GM12872 (cell line): ENCODE measurements around the gene SULT2B1.

Source experiments
- TF ChIP-seq, protein P1 (sequence below): IDR thresholded peaks from 3 replicates; pipeline ENCODE4 v1.5.1; 2011; ENCODE audit warnings: low read depth, mild to moderate bottlenecking, low read length, moderate library complexity; ENCODE audit not compliant: insufficient read depth

Gene SULT2B1

DNA sequence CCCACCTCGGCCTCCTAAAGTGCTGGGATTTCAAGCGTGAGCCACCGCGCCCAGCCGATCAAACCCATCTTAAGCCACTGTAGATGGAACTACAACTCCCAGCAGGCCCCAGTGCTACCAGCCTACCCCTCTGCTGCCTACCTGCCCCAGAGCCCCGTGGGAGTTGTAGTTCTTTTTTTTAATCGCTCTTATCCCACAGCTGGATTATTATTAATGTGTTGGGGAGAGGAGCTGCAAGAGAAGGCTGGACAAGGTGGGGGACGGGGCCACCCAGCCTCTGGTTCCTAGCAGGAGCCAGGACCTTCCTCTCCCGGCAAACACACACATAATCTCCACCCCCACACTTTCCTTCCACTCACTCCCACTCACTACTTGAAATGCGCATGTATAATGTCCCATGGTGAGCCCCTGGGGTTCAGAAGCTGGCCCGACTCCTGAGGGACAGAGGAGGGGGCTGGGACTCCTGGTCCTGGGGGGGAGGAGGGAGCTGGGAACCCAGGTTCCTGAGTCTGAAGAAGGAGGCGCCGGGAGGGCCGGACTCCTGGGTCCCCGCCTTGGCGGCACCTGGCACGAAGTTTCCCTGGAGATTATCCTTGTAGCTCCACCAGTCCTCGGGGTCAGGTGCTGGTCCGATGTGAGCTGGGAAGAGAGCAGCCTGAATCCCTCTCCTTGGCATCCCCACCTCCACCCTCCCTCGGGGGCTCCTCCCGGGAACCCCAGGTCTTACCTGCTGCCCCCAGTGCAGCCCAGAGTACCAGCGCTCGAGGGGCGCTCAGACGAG is 93.1 kb downstream of the SULT2B1 start:
- TF ChIP-seq, protein P1, sequence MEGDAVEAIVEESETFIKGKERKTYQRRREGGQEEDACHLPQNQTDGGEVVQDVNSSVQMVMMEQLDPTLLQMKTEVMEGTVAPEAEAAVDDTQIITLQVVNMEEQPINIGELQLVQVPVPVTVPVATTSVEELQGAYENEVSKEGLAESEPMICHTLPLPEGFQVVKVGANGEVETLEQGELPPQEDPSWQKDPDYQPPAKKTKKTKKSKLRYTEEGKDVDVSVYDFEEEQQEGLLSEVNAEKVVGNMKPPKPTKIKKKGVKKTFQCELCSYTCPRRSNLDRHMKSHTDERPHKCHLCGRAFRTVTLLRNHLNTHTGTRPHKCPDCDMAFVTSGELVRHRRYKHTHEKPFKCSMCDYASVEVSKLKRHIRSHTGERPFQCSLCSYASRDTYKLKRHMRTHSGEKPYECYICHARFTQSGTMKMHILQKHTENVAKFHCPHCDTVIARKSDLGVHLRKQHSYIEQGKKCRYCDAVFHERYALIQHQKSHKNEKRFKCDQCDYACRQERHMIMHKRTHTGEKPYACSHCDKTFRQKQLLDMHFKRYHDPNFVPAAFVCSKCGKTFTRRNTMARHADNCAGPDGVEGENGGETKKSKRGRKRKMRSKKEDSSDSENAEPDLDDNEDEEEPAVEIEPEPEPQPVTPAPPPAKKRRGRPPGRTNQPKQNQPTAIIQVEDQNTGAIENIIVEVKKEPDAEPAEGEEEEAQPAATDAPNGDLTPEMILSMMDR, result no peak

DNA sequence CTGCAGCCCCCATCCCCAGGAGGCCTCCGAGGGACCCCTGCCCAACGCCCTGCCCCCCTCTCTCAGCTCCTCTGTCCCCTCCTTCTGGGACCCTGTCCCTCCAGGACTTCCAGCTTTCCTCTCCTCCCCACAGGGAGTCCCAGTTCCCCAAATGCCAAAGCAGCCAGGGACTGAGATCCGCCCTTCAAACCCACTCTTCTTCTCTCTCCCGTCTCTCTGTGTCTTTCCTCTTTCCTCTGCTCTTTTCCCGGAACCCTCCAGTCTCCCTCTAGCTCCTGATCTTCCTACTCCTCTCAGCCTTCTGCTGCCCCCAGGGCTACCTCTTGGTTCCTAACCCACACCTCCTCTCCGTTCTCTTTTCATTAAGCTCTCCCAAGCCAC is 93.6 kb downstream of the SULT2B1 start:
- TF ChIP-seq, protein P1, result no peak

DNA sequence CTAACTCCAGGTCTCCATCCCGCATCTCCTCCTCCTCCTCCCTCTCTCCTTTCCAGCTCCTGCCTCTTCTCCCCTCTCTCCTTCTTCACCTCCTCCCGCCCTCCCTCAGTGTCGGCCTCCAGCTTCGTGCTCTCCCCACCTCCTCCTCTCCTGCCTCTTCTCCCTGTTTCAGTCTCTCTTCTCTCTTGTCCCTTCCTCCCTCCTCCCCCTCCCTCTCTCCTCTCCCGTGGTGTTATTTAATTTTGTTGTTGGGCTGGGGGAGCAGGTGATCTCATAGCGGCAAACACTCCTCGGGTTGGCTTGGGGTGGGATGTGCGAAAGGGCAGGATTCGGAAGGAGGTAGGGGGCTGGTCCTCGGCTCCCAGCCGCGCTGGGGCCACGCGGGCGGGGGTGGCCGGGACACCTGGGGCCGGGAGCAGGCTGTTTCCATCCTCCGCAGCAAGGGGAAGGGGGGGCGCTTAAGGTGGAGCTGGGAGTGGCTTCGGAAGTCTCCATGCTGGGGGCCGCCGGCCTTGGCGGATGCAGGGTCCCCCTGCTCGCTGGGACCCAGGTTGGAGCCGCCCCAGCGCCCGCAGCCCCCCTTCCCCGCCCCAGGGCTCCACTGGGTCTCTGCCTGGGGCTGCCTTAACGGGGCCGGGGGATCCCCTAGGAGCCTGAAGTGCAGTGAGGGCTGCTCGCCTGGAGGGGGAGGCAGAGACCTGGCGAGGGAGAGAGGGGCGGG is 94.2 kb downstream of the SULT2B1 start, which contains the start of gene CA11:
Gene CA11, minus strand, starts transcription at position 187 of the 721 bp plus-strand sequence. CDS start 555 bp downstream, outside the sequence.
- TF ChIP-seq, protein P1, result peak; percentile 81

DNA sequence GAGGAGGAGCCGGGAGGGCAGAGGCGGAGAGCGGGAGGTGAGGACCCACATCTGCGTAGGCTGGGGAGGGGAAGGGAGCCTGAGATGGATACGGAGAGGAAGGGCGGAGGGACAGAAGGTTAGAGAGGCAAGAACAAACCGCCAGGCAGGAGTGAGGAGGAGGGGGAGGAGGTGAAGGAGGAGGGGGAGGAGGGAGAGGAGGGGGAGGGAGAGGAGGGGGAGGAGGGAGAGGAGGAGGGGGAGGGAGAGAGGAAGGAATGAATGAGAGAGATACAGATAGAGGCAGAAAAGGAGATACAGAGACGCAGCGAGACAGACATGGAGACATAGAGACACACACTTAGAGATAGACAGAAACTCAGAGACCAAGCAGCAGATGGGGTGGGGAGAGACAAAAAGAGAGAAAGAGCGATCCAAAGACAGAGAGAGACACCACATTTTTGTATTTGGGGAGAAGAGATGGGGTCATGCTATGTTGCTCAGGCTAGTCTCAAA is 94.8 kb downstream of the SULT2B1 start:
- TF ChIP-seq, protein P1, result no peak

DNA sequence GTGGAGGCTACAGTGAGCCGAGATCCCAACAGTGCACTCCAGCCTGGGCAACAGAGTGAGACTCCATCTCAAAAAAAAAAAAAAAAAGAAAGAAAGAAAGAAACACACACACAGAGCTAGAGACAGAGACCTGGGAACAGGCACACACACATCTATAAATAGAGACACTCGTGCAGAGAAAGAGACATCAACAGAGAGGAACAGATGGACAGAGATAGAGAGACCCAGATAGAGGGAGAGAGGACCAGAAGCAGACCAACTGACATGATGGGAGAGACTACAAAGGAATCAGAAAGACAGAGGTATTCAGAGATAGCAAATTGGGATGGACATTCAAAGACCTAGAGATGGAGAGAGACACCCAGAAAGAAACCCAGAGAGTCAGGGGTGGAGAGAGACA is 96.2 kb downstream of the SULT2B1 start:
- TF ChIP-seq, protein P1, result no peak
